GM18502 (cell line): Measurements from ENCODE around the gene TUBB2B.

Experiments
- ATAC-seq: cut with Tn5 transposase; IDR thresholded peaks from one replicate; pipeline ENCODE4 v1.9.1; 2021; ENCODE audit warnings: mild to moderate bottlenecking; ENCODE audit not compliant: unreplicated experiment, poor library complexity

The TUBB2B gene

GRCh38 chr6:3227363-3228045, at the start of gene TUBB2B:
TUBB2B (minus strand) TSS chr6:3227653; CDS start chr6:3227543, 110 bp downstream.
- peak; percentile 39 for ATAC-seq

DNA sequence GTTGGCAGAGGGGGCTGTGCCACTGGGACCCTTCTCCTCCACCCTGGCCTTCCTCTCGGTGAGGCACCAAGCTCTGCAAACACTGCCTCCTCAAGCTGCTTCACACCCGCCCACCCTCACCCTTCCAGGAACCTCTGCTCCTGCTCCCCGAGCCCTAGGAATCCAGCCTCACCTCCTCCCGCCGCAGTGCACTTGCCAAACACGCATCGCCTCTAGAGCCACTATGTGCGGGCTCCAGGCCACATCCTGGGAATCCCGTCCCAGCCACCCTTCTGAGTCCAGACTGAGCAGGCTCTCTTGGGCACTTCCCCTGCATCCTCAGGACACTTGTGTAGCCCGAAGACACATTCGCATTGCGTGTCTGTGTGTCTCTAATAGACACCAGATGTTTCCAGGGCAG, 49.8 kb upstream of the TUBB2B start:
- ATAC-seq, result no peak

- no peak for ATAC-seq
Observed at GRCh38 chr6:3276174-3277167, 49.0 kb upstream of the TUBB2B start.

DNA sequence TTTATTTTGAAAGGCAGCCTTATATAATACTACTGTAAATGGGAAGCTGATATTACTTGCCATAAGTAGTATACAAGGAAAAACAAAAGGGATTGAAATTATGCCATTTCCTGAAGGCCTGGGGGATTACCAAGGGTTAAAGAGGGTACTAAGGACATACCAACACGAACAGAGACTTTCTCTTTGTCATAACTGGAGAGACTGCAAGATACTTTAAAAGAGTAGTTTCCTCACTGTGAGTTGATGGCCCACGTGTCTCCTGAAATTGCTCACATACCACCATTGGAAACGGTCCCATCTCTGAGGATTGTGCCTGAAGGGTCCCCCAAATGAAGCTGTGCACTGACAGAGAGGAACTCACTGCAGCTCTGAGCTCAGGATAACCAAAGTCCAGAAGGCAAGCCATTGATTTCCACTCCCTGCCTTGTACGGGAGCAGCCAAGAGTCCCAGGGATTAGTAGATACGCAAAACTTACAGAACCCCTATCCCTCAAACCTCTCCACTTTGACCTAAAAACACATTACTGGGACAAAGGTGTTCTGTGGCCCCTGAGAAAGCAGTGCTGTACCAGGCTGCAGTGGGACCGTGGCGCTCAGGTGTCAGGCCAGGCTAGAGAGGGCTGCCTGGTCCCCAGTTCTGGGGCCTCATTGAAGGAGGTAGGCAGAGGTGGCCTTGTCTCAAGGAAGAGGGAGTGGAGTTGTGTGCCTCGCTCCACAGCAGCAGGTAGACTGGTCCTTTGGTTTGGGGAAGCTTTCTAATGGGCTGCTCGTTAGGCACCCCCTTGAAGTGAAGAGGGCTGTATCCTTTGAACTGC, 46.5 kb upstream of the TUBB2B start:
- no peak for ATAC-seq

DNA sequence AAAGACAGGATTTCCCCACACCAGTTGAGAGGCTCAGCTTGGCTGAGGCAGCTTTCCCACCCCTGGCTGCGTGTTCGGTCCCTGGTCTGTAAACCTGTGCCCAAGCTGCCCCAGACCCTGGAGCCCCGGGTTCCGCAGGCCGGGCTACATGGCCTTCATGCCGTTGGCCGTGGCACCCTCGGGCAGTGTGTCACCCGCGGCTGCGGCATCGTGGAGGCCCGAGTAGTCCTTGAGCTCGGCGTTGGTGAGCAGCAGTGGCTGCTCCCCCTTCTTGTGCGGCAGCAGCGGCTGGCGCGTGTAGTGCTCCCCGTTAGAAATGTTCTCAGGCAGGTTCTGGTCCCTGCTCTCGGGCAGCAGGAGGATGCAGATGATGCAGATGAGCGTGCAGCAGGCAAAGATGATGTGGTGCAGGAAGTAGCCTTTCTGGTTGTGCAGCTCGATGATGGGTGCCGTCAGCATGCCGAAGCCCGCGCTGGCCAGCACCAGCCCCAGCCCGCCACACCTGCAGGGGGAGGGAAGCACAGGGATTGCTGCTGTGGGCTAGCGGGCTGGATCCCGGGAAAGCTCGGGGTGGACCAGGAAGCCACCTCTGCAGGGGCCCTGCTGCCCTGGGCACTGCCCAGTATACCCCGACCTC, 45.6 kb upstream of the TUBB2B start:
- no peak for ATAC-seq

DNA sequence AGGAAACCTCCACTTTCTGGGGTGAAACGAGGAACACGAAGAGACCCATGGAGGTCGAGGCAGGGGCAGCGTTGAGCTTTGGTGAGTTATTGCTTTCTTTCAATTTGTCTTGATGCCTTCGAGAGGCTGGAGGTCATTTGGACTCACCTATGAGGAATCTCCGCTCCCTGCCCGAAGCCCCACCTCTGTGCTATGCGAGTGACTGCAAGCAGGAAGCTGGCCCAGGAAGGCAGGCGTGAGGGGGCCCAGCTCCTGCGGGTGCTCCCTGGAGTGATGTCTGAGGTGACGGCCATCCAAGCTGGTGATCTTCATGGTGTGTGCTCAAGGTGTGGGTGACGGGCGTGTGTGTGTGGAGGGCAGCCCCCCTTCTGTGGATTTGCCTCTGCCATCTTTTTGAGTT, 44.3 kb upstream of the TUBB2B start:
- ATAC-seq, result no peak

DNA sequence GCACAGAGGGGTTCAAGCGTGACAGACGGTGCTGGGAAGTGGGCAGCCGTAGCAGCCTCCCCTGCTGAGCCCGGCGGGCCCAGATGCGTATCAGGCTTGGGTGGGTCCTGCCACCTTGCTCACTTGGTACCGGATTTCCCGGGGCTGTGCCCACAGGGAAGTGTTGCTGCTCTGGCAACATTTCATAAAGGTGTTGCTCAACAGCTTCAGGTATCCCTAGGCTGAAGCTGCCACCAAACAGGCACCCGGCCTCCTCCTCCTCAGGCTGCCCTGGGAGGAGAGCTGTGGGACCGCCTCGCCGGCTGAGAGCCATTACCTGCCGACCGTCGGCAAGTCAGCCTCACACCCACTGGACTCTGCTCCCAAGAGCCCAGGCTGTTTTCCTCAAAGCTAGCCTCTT, 42.8 kb upstream of the TUBB2B start:
- ATAC-seq, result no peak

- ATAC-seq, result no peak
Observed at GRCh38 chr6:3269281-3269975, 42.0 kb upstream of the TUBB2B start.

- no peak for ATAC-seq
Observed at GRCh38 chr6:3268680-3269079, 41.2 kb upstream of the TUBB2B start.

GRCh38 chr6:3267162-3267561, 39.7 kb upstream of the TUBB2B start:
- ATAC-seq, result no peak

GRCh38 chr6:3266170-3266569, 38.7 kb upstream of the TUBB2B start:
- no peak for ATAC-seq

DNA sequence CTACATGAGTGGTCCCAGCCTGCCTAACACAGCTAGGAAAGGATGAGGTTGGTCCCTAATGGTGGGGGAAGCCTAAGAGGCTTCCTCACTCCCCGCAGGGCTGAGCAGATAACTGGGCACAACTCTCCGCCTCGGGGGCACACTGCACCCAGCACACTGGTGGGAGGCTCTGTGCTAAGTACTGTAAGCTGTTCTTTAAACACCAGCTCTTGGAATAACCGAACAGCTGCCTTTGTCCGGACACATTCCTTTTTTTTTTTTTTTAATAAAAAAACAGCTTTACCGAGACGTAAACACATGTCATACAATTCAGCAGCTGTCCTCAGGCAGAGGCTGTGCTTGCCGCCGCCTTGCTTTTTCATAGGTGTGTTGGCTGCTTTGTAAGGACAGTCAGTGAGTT, 38.2 kb upstream of the TUBB2B start:
- no peak for ATAC-seq

GRCh38 chr6:3264356-3264755, 36.9 kb upstream of the TUBB2B start:
- ATAC-seq, result no peak

GRCh38 chr6:3263096-3263495, 35.6 kb upstream of the TUBB2B start:
- no peak for ATAC-seq

DNA sequence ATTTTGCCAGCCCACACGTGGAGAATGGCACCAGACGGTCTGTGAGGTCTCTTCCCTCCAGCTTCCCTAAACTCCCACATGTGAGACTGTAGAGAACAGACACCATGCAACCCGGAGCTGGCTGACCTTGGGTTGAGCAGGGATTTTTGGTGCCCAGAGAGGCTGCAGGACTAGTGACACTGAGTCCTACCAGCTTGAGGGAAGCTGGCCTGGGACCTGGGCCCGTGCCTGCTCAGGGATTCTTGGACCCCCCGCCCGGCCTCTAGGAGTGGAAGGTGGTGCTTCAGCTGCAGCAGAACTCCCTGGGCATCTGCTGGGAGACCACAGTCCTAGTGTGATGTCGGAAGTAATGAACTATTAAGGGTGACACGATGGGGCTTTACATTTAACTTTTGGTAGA, 34.5 kb upstream of the TUBB2B start:
- no peak for ATAC-seq

DNA sequence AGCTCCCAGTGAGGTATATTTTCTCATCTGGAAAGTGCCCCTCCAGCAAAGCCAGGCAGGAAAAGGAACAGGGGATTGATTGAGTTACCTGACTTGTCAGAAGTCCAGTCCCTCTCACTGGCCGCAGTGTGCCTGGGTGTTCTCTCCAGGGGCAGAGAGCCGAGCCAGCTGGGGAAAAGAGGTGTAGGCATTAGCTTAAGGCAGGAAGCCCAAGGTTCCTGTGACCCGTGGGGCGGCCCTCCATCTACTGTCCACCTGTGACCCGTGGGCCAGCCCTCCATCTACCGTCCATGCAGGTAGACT, 34.0 kb upstream of the TUBB2B start:
- no peak for ATAC-seq

DNA sequence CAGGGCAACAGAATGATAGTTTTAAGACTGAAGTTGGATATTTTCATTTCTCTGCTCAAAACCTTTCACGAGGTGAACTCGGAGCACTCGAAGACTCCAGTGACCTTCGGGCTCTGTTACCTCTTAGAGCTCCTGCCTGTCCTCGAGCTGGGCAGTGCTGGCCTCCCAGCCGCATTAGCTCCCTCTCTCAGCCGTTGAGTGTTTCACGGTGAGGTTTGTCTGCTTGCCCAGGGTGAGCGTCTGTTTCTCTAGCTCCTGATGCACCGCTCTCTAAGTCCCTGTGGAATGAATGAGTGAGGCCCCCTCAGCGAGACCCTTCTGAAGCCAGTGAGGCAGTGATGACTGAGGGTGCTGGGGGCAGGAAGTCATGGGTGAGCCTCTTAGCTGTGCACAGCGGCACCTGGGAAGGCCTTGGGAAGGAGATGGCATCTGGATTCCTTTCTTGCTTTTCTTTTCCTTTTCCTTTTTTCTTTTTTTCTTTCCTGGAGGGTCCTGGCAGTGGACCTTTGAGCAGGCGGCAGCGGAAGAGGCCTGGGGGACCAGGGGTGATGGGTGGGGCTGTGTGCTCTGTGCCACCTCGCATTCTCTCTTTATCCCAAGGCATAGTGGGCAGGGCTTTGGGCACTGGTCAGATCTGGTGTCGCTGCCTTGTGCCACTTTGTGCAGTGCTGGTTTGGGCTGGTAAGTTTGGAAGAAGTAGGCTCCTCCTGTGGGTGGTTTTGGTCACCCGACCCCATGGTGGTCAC, 33.5 kb upstream of the TUBB2B start:
- ATAC-seq, result no peak

DNA sequence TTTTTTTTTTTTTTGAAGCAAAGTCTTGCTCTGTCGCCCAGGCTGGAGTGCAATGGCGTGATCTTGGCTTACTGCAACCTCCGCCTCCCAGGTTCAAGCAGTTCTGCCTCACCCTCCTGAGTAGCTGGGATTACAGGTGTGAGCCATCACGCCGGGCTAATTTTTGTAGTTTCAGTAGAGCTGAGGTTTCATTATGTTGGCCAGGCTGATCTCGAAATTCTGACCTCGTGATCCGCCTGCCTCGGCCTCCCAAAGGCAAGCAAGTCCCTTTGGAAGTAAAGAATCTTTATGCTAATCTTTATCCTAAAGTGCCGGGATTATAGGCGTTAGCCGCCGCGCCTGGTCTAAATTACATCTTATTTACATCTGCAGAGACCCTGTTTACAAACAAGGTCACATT, 32.8 kb upstream of the TUBB2B start:
- no peak for ATAC-seq

DNA sequence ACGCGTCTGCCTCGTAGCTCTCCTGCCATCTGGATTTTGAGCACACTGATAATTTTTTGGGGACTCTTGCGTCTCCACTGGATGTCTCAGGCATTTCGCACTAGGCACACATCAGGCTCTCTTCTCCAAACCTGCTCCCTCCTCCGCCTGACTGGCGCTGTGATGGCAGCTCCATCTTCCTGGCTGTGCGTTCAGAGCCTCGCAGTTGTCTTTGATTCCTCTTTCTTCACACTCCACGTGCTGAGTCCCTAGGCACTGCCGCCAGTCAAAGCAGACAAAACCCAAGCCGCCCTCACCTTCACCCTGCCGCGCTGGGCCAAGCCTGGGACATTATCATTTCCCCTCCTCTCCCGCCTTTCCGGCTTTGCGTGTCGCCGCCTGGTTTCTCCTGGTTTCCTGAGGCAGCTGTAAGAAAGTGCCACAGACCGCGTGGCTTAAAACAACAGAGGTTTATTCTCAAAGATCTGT, 32.1 kb upstream of the TUBB2B start:
- peak; percentile 23 for ATAC-seq
